PC-9 (cell line): Measurements from ENCODE around the gene LCA5.

Experiments used
- CTCF ChIP-seq: fragments of 200-600 bp; sonication (generic); conservative IDR thresholded peaks from 2 replicates; pipeline ENCODE4 v1.6.1; 2017; ENCODE audit warnings: mixed run types, antibody characterized with exemption, mild to moderate bottlenecking, moderate library complexity
- EZH2 ChIP-seq: fragments of 200-600 bp; sonication (generic); IDR thresholded peaks from 2 replicates; pipeline ENCODE4 v1.8.0; 2017; ENCODE audit warnings: antibody characterized with exemption, low read depth

- no peak for TF ChIP-seq CTCF
- TF ChIP-seq EZH2, result no peak
These were observed 7.2 kb upstream of the LCA5 start for GRCh38 chr6:79544299-79544927.
